LHCN-M2 (cell line): ENCODE measurements around the gene MKRN2. TPM values are rescaled to one million over a fixed set of nuclear protein-coding genes. Genes with fewer than 3 reads are reported as not detected.
"Not testable (repeated sequence)": the region's sequence is repeated elsewhere in the genome, so short reads cannot be mapped to it uniquely, and the experiment has no call there.

Experiments
- DNase-seq: peaks from one replicate; pipeline ENCODE4 v3.0.0-alpha.2; 2012; ENCODE audit warnings: low read depth
- polyA plus RNA-seq: library from polyadenylated mRNA; unstranded; fragments of >200 nt; gene quantifications from one replicate; pipeline ENCODE4 v1.2.1, GENCODE V29; 2012; ENCODE audit warnings: missing spikeins
- total RNA-seq: library from RNA; depleted of rRNA; stranded (reverse); fragments of >200 nt; gene quantifications from 2 replicates; pipeline ENCODE4 v1.2.3, GENCODE V29; 2014; rRNA removed

Gene MKRN2, protein sequence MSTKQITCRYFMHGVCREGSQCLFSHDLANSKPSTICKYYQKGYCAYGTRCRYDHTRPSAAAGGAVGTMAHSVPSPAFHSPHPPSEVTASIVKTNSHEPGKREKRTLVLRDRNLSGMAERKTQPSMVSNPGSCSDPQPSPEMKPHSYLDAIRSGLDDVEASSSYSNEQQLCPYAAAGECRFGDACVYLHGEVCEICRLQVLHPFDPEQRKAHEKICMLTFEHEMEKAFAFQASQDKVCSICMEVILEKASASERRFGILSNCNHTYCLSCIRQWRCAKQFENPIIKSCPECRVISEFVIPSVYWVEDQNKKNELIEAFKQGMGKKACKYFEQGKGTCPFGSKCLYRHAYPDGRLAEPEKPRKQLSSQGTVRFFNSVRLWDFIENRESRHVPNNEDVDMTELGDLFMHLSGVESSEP
- total RNA-seq = 40.3 and 49.9 TPM in 2 replicates
- 20.1 TPM for polyA plus RNA-seq

- DNase-seq = peak; percentile 86
Measured at GRCh38 chr3:12556690-12557472, at the start of gene MKRN2. TSS of gene MKRN2 (plus strand) at chr3:12557087. CDS start at chr3:12557151, 64 bp downstream.

DNA sequence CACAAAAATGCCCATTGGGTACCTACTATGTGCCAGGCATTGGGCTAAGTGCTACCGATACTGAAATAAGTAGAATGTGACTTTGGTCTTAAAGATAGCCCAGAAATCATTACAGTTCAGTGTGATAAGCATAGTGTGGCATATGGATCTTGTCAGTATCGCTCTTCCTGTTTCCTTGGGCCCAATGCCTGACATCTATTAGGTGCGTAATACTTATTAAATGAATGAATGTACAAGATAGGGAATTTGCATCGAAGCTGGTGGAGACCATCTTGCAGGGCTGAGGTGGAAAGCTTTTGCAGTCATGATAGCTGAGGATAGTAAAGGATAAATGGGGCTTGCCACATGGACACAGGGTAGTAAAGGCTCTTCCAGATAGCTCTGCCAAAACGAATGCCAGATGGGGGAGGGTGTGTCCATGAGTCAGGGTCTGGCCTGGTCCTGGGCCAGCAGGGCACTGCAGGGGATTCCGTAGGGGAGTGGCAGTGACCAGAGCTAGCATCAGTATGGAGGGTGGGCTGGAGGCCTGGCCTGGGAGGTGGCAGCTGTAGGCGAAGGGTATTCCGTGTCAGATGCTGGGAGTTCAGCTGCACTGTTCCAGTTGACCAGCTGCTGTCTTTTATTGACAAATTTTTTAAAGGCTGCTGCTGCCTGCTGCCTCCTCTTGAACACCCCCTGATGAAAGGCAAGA is 49.2 kb upstream of the MKRN2 start:
- peak; percentile 93 for DNase-seq

GRCh38 chr3:12508291-12508700 is 48.6 kb upstream of the MKRN2 start:
- DNase-seq = peak; percentile 99

GRCh38 chr3:12509466-12509865 is 47.4 kb upstream of the MKRN2 start:
- DNase-seq = no peak

DNA sequence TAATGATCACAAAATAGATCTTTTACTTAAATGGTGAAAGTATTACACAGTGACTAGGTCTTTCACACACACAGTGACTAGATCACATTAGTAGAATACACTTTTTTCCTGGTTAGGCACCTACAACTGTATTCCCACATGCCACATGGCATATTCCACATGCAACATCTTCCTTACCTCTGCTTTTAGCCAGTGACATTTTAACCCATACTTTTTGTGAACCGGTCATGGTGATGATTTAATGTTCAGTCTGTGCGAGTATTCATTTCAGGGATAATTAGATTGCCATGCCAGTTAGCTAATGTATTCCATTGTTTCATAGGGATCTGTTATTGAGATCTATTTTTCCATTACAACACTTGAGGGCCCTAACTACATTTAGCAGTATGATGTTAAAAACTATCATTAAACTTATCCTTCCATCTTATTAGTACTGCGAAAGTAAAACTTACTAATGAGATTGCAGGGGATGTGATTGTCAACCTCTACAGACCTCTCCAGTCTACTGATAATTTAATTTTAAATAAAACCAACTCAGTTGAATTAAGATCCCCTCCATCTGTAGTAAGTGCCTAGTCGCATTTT is 44.3 kb upstream of the MKRN2 start:
- DNase-seq = no peak

DNA sequence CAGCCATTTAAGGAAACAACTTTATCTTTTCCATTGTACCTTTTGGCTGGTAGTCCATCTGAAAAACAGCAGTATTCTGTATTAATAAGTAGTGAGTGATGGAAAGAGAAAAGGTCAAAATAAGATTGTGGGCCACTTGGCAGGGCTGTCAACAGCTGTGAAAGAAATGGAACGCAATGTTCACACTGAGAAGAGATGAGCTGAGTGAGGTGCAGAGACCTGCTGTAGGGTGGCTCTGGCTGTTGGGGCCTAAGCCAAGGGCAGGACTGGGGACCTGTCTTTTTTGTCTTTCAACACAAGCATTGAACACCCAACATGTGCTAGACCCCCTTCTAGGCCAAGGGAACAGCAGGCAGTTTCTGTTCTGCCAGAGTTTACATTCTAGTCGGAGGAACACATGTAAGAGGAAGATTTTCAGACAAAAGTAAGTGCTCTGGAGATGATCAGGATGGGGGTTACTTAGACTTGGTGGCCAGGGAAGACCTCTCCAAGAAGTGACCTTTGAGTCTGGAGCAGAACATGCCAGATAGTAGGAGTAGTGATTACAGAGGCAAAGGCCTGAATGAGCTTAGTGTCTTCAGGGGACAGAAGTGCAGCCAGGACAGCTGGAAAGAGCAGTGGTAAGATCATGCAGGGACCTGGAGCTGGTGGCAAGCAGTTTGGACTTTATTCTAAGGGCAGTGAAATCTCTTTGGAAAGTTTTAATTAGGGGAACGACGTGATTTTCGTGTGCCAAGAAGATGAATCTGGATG is 43.0 kb upstream of the MKRN2 start:
- DNase-seq = no peak

DNA sequence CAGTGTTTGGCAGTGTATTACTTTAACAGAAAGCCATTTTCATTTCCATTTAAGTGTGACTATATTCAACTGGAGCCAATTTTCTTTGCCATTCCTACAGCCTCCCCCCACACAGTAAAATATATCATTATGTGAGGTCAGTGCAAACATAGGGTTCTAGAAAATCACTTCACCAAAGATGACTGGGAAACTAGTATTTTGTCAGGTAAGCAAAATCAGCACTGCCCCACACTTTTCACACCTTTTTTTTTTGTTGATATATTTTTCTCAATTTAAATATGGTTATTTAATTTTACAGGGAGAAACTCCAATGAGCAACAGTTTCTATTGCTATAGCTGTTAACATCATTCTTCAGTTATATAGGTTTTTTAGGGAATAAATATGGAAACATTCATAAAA is 41.3 kb upstream of the MKRN2 start:
- no peak for DNase-seq

GRCh38 chr3:12516873-12517272 is 40.0 kb upstream of the MKRN2 start:
- DNase-seq = no peak

DNA sequence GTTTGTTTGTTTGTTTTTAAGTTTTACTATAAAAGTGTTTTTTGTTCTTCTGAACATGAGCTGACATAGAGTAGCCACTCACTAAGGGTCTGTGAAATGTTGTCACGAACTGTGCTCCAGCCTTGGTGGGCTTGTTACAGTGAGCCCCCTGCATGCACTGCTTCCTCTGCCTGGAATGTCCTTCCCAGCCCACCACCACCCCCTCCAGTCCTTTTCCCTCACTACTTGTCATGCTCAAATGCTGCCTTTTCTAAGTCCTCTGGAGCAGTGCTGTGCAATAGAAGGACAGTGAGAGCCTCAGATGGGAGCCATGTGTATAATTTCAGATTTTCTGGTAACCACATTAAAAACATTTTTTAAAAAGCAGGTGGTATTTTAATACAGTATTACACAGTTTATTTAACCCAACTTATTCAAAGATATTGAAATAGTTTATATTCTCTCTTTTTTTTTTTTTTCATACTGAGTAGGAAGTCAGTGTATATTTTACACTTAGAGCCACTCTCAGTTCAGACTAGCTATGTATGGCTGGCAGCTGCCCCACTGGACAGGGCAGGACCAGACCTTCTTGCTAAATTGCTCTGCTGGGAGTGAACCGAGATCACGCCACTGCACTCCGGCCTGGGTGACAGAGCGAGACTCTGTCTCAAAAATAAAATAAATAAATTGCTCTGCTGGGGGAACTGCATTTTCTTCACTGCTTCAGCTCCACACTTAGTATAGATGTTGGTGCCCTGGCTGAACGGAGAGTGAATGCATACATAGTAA is 38.4 kb upstream of the MKRN2 start:
- DNase-seq = no peak

- no peak for DNase-seq
Measured at GRCh38 chr3:12521010-12521409, 35.9 kb upstream of the MKRN2 start.

- no peak for DNase-seq
Measured at GRCh38 chr3:12522721-12523120, 34.2 kb upstream of the MKRN2 start.

GRCh38 chr3:12527757-12528143 is 29.1 kb upstream of the MKRN2 start:
- DNase-seq = no peak

DNA sequence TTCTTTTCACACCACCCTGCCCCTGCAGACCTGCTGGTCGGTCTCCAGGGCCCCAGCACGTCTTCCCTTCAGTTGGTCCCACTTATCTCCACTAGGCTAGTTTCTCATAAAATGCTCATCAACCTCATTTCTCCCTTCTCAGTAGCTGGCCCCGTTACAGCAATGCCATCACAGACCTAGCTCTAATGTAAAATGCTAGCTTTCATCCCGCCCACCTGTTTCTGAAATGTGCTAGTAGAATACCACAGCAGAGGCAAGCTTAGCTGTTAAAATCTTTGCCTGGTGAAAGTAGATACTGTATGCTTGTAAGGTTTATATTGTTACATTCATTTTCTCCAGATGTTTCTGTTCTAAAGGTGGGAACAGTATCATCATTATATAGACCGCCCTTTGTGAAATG is 24.7 kb upstream of the MKRN2 start:
- DNase-seq = no peak

- no peak for DNase-seq
Measured at GRCh38 chr3:12536423-12536822, 20.5 kb upstream of the MKRN2 start.

GRCh38 chr3:12541625-12542024 is 15.3 kb upstream of the MKRN2 start:
- no peak for DNase-seq

- not testable (repeated sequence) for DNase-seq
Measured at GRCh38 chr3:12543497-12543896, 13.4 kb upstream of the MKRN2 start.

- DNase-seq = no peak
Measured at GRCh38 chr3:12544652-12545472, 12.0 kb upstream of the MKRN2 start.

DNA sequence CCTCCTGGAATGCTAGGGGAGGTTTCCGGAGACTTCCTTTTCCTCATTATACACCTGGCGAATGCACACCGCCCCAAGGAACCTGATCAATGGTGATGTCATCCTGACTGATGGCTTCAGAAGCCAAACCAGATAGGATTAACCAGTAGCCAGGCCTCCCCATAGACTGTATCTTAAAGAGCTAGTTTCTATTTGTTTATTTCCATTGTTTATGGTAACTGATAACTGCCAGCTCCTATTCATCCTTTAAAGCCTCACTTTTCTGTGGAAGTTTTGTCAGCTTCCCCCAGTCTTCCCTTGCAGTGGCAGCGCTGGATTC is 11.5 kb upstream of the MKRN2 start, which contains the start of gene MKRN2OS:
Gene MKRN2OS (minus strand): TSS at position 27 of the 319 bp plus-strand sequence. CDS start 35 bp downstream, outside the sequence.
- no peak for DNase-seq
